ENCODE measurements around the gene WNT9A. TPM values are rescaled to one million over a fixed set of nuclear protein-coding genes. Genes with fewer than 3 reads are reported as not detected.

The WNT9A gene
- total and polyA plus RNA-seq, 4 donors, result 2.6 to 8.6 (median 4.9) TPM

DNA sequence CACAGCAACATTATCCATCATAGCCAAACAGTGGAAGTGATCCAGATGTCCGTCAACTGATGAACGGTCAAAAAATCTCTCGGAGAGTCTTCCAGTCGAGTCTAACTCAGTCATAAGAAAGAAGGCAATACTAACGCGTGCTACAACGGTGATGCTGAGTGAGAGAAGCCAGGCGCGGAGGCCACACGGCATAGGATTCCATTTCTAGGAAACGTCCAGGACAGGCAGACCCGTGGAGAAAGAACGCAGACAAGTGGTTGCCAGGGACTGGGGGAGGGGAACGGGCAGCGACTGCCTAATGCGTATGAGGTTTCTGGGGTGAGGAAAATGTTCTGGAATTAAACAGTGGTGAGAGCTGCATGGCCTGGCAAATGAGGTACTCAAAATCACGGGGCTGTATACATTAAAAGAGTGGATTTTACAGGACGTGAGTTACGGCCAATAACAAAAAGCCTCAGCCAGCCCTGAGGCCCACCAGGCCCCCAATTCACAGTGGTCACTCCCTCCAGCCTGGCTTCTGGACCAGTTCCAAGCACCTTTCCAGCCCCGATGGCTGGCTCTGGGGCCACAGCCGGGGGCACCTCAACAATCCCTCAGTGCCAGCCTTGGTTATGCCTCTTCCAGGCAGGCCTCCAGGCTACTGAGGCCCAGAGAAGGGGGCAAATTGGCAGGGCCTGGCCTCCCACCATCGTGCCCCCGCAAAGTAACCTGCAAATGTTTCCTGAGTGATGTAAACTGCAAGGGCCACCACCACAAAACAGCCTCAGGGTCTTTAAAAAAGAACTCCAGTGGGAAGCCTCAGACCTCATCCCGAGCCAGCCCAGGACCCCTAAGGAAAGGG is 3.4 kb downstream of the WNT9A start:
- Histone ChIP-seq H3K4me3 (no peak overlapping the region), H3K4me1 (ENCODE audit: control insufficient read depth in 5 of 5, insufficient read depth in 5 of 5, low read length in 5 of 5) (peaks cover 0 to 36% (median 7%) of the 10 kb centered on the region in 5 donors), H3K9ac (ENCODE audit: insufficient read depth in 1 of 2, low read length in 2 of 2) (no peak overlapping the region), H3K27ac (ENCODE audit: low read depth in 1 of 2, low read length in 1 of 2) (peak overlapping the region in 1 of 2 donors; percentile 63), H3K9me3 (ENCODE audit: control insufficient read depth in 4 of 4, insufficient read depth in 3 of 4, low read length in 3 of 4) (no peaks in the 10 kb centered on the region), H3K36me3 (ENCODE audit: control insufficient read depth in 4 of 4, insufficient read depth in 4 of 4, low read length in 4 of 4) (no peaks in the 10 kb centered on the region), H3K27me3 (ENCODE audit: control insufficient read depth in 3 of 3, insufficient read depth in 3 of 3, low read length in 2 of 3) (no peaks in the 10 kb centered on the region)
- ATAC-seq (ENCODE audit: insufficient read depth, low FRiP score) (no peak), DNase-seq (peak in 1 of 3 donors; percentile 12)
- TF ChIP-seq, protein P1, sequence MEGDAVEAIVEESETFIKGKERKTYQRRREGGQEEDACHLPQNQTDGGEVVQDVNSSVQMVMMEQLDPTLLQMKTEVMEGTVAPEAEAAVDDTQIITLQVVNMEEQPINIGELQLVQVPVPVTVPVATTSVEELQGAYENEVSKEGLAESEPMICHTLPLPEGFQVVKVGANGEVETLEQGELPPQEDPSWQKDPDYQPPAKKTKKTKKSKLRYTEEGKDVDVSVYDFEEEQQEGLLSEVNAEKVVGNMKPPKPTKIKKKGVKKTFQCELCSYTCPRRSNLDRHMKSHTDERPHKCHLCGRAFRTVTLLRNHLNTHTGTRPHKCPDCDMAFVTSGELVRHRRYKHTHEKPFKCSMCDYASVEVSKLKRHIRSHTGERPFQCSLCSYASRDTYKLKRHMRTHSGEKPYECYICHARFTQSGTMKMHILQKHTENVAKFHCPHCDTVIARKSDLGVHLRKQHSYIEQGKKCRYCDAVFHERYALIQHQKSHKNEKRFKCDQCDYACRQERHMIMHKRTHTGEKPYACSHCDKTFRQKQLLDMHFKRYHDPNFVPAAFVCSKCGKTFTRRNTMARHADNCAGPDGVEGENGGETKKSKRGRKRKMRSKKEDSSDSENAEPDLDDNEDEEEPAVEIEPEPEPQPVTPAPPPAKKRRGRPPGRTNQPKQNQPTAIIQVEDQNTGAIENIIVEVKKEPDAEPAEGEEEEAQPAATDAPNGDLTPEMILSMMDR (IDR thresholded peaks at IDR 0.05; ENCODE audit: control extremely low read depth, extremely low read depth), result no peak
- 85 to 89% methylated on average over 24 of the region's 24 CpGs for WGBS, 2 donors

- H3K9me3 ChIP-seq (ENCODE audit: control insufficient read depth in 4 of 4, insufficient read depth in 3 of 4, low read length in 3 of 4), result no peaks in the 10 kb centered on the region
- H3K27me3 ChIP-seq (ENCODE audit: control insufficient read depth in 3 of 3, insufficient read depth in 3 of 3, low read length in 2 of 3), result no peaks in the 10 kb centered on the region
- H3K4me3 ChIP-seq, result no peak overlapping the region
- TF ChIP-seq, protein P1 (IDR thresholded peaks at IDR 0.05; ENCODE audit: control extremely low read depth, extremely low read depth), result no peak
- peak in 1 of 3 donors; percentile 1 for DNase-seq
- no peak for ATAC-seq (ENCODE audit: insufficient read depth, low FRiP score)
- no peak overlapping the region for H3K27ac ChIP-seq (ENCODE audit: low read depth in 1 of 2, low read length in 1 of 2)
- H3K4me1 ChIP-seq (ENCODE audit: control insufficient read depth in 5 of 5, insufficient read depth in 5 of 5, low read length in 5 of 5), result peaks cover 0 to 28% (median 7%) of the 10 kb centered on the region in 5 donors
- H3K9ac ChIP-seq (ENCODE audit: insufficient read depth in 1 of 2, low read length in 2 of 2), result no peak overlapping the region
- WGBS, 2 donors, result 90 to 91% methylated on average over 12 of the region's 12 CpGs
- H3K36me3 ChIP-seq (ENCODE audit: control insufficient read depth in 4 of 4, insufficient read depth in 4 of 4, low read length in 4 of 4), result no peaks in the 10 kb centered on the region
Observed at GRCh38 chr1:227943381-227944089, 4.2 kb downstream of the WNT9A start.

- TF ChIP-seq, protein P1 (IDR thresholded peaks at IDR 0.05; ENCODE audit: control extremely low read depth, extremely low read depth), result no peak
- Histone ChIP-seq H3K4me3 (no peak overlapping the region), H3K4me1 (ENCODE audit: control insufficient read depth in 5 of 5, insufficient read depth in 5 of 5, low read length in 5 of 5) (peaks cover 0 to 25% (median 7%) of the 10 kb centered on the region in 5 donors), H3K27me3 (ENCODE audit: control insufficient read depth in 3 of 3, insufficient read depth in 3 of 3, low read length in 2 of 3) (no peaks in the 10 kb centered on the region), H3K9ac (ENCODE audit: insufficient read depth in 1 of 2, low read length in 2 of 2) (no peak overlapping the region), H3K36me3 (ENCODE audit: control insufficient read depth in 4 of 4, insufficient read depth in 4 of 4, low read length in 4 of 4) (no peaks in the 10 kb centered on the region), H3K27ac (ENCODE audit: low read depth in 1 of 2, low read length in 1 of 2) (no peak overlapping the region), H3K9me3 (ENCODE audit: control insufficient read depth in 4 of 4, insufficient read depth in 3 of 4, low read length in 3 of 4) (no peaks in the 10 kb centered on the region)
- 90 to 93% methylated on average over 7 to 8 of the region's 8 CpGs for WGBS, 2 donors
- ATAC-seq (ENCODE audit: insufficient read depth, low FRiP score), result no peak
- DNase-seq, result peak in 1 of 3 donors; percentile 5
Observed at GRCh38 chr1:227942716-227943261, 4.9 kb downstream of the WNT9A start.

Measured in lung (tissue), 12 donors.